Renal pelvis (tissue), 12 donors: ENCODE results near the gene ITGAD. TPM values are rescaled to one million over a fixed set of nuclear protein-coding genes. Genes with fewer than 3 reads are reported as not detected.

ENCODE experiments used
- DNase-seq: peaks from one replicate; pipeline ENCODE4 v3.0.0-alpha.2; 2013
- long read RNA-seq, 16 experiments: transcript quantifications; one replicate each; lab custom pipeline, GENCODE V29; 2026
- polyA plus RNA-seq, 3 donors: library from polyadenylated mRNA; unstranded; fragments of 120-200 nt; gene quantifications; one replicate each; pipeline ENCODE4 v1.2.1, GENCODE V29; 2013; ENCODE audit not compliant: insufficient read length in 3 of 3

Gene ITGAD
- under 1 TPM in 2 of 3 donors, not detected in 1; 0.28 to 0.46 TPM for polyA plus RNA-seq
- long read RNA-seq, donor 1: 0 reads
- long read RNA-seq, donor 2: 0 reads
- long read RNA-seq, donor 3: 0 reads
- long read RNA-seq, donor 4: 0 reads
- long read RNA-seq, donor 5: 0 reads
- long read RNA-seq, donor 6: 0 reads
- long read RNA-seq, donor 7: 0 reads
- long read RNA-seq, donor 8: 0 reads
- long read RNA-seq, donor 9: 0 reads
- long read RNA-seq, donor 10: 0 reads
- long read RNA-seq, donor 11: 0 reads
- long read RNA-seq, donor 12: 0 reads
- long read RNA-seq, donor 13: 0 reads
- long read RNA-seq, donor 14: 0 reads
- long read RNA-seq, donor 15: 0 reads
- long read RNA-seq, donor 16: 0 reads

- no peak for DNase-seq
Measured at GRCh38 chr16:31393056-31393455, at the start of gene ITGAD. Gene ITGAD, plus strand, starts transcription at chr16:31393335. Its CDS starts 26 bp downstream, at chr16:31393361.

GRCh38 chr16:31344712-31345111 lies 48.4 kb upstream of the ITGAD start:
- DNase-seq: no peak

GRCh38 chr16:31347445-31347844 lies 45.7 kb upstream of the ITGAD start:
- DNase-seq: no peak

GRCh38 chr16:31348579-31348978 lies 44.6 kb upstream of the ITGAD start:
- DNase-seq: no peak

- DNase-seq: no peak
Measured at GRCh38 chr16:31350275-31351005, 42.7 kb upstream of the ITGAD start.

- no peak for DNase-seq
Measured at GRCh38 chr16:31351246-31351941, 41.7 kb upstream of the ITGAD start.

- no peak for DNase-seq
Measured at GRCh38 chr16:31351942-31352325, 41.2 kb upstream of the ITGAD start.

GRCh38 chr16:31352376-31353115 lies 40.6 kb upstream of the ITGAD start:
- DNase-seq: no peak

- no peak for DNase-seq
Measured at GRCh38 chr16:31354394-31355291, 38.5 kb upstream of the ITGAD start, which contains the start of gene ITGAX. Gene ITGAX, plus strand, starts transcription at chr16:31355176. Its CDS starts 79 bp downstream, at chr16:31355255.

GRCh38 chr16:31355431-31356100 lies 37.6 kb upstream of the ITGAD start:
- DNase-seq: no peak

GRCh38 chr16:31356566-31357323 lies 36.4 kb upstream of the ITGAD start:
- DNase-seq: no peak

- DNase-seq: no peak
Measured at GRCh38 chr16:31357324-31358109, 35.6 kb upstream of the ITGAD start.

- DNase-seq: no peak
Measured at GRCh38 chr16:31360251-31360650, 32.9 kb upstream of the ITGAD start.

GRCh38 chr16:31361201-31362110 lies 31.7 kb upstream of the ITGAD start:
- no peak for DNase-seq

- no peak for DNase-seq
Measured at GRCh38 chr16:31362476-31363405, 30.4 kb upstream of the ITGAD start.

GRCh38 chr16:31363721-31364120 lies 29.4 kb upstream of the ITGAD start:
- no peak for DNase-seq
